K562 (cell line): ENCODE measurements around the gene SLC7A8. TPM values are rescaled to one million over a fixed set of nuclear protein-coding genes. Genes with fewer than 3 reads are reported as not detected.

Experiments used
- CREB5 ChIP-seq: fragments of 250-450 bp; sonication (Bioruptor Pico); IDR thresholded peaks from 2 replicates; pipeline ENCODE4 v1.5.0; 2020; ENCODE audit warnings: mild to moderate bottlenecking
- EP300 ChIP-seq: IDR thresholded peaks from 2 replicates; pipeline ENCODE4 v1.6.1; 2012; ENCODE audit warnings: low read length, improper control_type of control experiment
- FOXA1 ChIP-seq: fragments of 450-650 bp; IDR thresholded peaks from 2 replicates; pipeline ENCODE4 v1.6.1; 2016; ENCODE audit warnings: mild to moderate bottlenecking, borderline replicate concordance
- GMEB1 ChIP-seq: fragments of 250-450 bp; sonication (Bioruptor Pico); IDR thresholded peaks from 2 replicates; pipeline ENCODE4 v1.4.0; 2020; ENCODE audit warnings: mild to moderate bottlenecking
- HMBOX1 ChIP-seq: sonication (generic); IDR thresholded peaks from 2 replicates; pipeline ENCODE4 v1.6.1; 2016
- MCM5 ChIP-seq: fragments of 450-650 bp; IDR thresholded peaks from 2 replicates; pipeline ENCODE4 v1.6.1; 2016; ENCODE audit warnings: low read depth
- MNT ChIP-seq, 2 experiments: fragments of 450-650 bp; conservative IDR thresholded peaks; 2 replicates each; pipeline ENCODE4 v1.6.1; 2017; ENCODE audit warnings: mild to moderate bottlenecking in 2 of 2, moderate library complexity in 2 of 2
- MTA3 ChIP-seq: fragments of 450-650 bp; formaldehyde crosslinking; IDR thresholded peaks from 2 replicates; pipeline ENCODE4 v1.6.1; 2017; ENCODE audit warnings: mild to moderate bottlenecking, borderline replicate concordance
- NCOR1 ChIP-seq: fragments of 450-650 bp; IDR thresholded peaks from 2 replicates; pipeline ENCODE4 v1.6.1; 2016; ENCODE audit warnings: mild to moderate bottlenecking, moderate library complexity
- NFIC ChIP-seq: fragments of 450-650 bp; IDR thresholded peaks from 2 replicates; pipeline ENCODE4 v1.6.1; 2017; ENCODE audit warnings: mild to moderate bottlenecking, inconsistent platforms
- PRDM10 ChIP-seq: fragments of 450-650 bp; IDR thresholded peaks from 2 replicates; pipeline ENCODE4 v1.6.1; 2018; ENCODE audit not compliant: partially characterized antibody
- STAG1 ChIP-seq: sonication (generic); formaldehyde crosslinking; IDR thresholded peaks from 2 replicates; pipeline ENCODE4 v1.5.0; 2020; ENCODE audit warnings: missing genetic modification reagents, borderline replicate concordance
- ZBTB26 ChIP-seq: fragments of 450-650 bp; formaldehyde crosslinking; IDR thresholded peaks from 2 replicates; pipeline ENCODE4 v1.4.0; 2022; ENCODE audit warnings: missing genetic modification characterization
- ZNF740 ChIP-seq, 3 experiments: fragments of 200-800 bp in 1 of 3; sonication (Bioruptor generic) in 1 of 3; sonication (generic) in 1 of 3; formaldehyde crosslinking in 1 of 3; IDR thresholded peaks; 2 replicates each; pipeline versions ENCODE4 v1.6.1 to v1.8.0; 2016 to 2022; ENCODE audit warnings: mild to moderate bottlenecking in 2 of 3, missing compliant biosample characterization in 2 of 3, missing genetic modification characterization in 2 of 3, missing genetic modification reagents in 1 of 3
- ZNF764 ChIP-seq: fragments of 250-450 bp; sonication (Bioruptor Pico); IDR thresholded peaks from 2 replicates; pipeline ENCODE4 v1.4.0; 2020; ENCODE audit warnings: low read depth, mild to moderate bottlenecking, moderate library complexity
- polyA plus RNA-seq, 8 experiments: library from polyadenylated mRNA; depleted of rRNA in 4 of 8; stranded (reverse) in 5 of 8; unstranded in 3 of 8; fragments of >200 nt; fragmentation: Nextera tagmentation in 2 of 8; fragmentation: Illumina TruSeq in 1 of 8; extraction: Ambion mirVana in 2 of 8; extraction: Trizol in 1 of 8; gene quantifications; 2 replicates each; pipeline versions ENCODE4 v1.2.1 to v1.2.3, GENCODE V29; 2011 to 2014; ENCODE audit warnings: inconsistent platforms in 1 of 8, missing spikeins in 1 of 8
- total RNA-seq, 7 experiments: library from RNA; depleted of rRNA in 6 of 7; stranded (reverse); fragments of >200 nt in 6 of 7; fragmentation: Illumina TruSeq in 2 of 7; extraction: Trizol in 2 of 7; gene quantifications; 2 replicates each; pipeline versions ENCODE4 v1.2.1 to v1.2.3, GENCODE V29; 2011 to 2021; ENCODE audit warnings: low replicate concordance in 1 of 7

SLC7A8 gene
- total and polyA plus RNA-seq, 9 of the 15 experiments (the other 6 are each of a cell fraction or from before 2014, with no cell fraction given), result 2.0 to 33.0 (median 6.0) TPM

GRCh38 chr14:23146351-23146910 lies 37.0 kb downstream of the SLC7A8 start (continued):
- no peak for TF ChIP-seq CREB5 (CRISPR knock-in tag)
- no peak for TF ChIP-seq GMEB1 (CRISPR knock-in tag)
- TF ChIP-seq HMBOX1, result peak; percentile 89
- peak; percentile 99 for TF ChIP-seq NCOR1
- TF ChIP-seq MTA3, result 0 out of 2 replicates have a peak, but pooled peaks have one; percentile 52
- no peak for TF ChIP-seq ZBTB26 (CRISPR knock-in tag)
- no peak for TF ChIP-seq ZNF764 (CRISPR knock-in tag)
- peak in 1 of 2 experiments; percentile 81; a peak in 2 of 4 replicates for TF ChIP-seq MNT (conservative IDR thresholded peaks at IDR 0.05)
- TF ChIP-seq STAG1 (CRISPR knock-in tag), result no peak
- TF ChIP-seq FOXA1, result no peak
- peak; percentile 97 for TF ChIP-seq NFIC
- peak; percentile 95 for TF ChIP-seq EP300
- no peak for TF ChIP-seq MCM5
- TF ChIP-seq PRDM10, result peak; percentile 93
- 0 out of 2 replicates have a peak, but pooled peaks have one; percentile 23 for TF ChIP-seq ZNF740 (CRISPR knock-in tag; IDR thresholded peaks at IDR 0.05)
- TF ChIP-seq ZNF740 (tag; IDR thresholded peaks at IDR 0.05), result no peak
